Hepatocyte (in vitro differentiated cells): ENCODE data around the gene IRAG1.

Experiments used
- EZH2 ChIP-seq: fragments of 200-600 bp; sonication (generic); IDR thresholded peaks from 2 replicates; pipeline ENCODE4 v1.6.1; 2016; ENCODE audit warnings: antibody characterized with exemption, mild to moderate bottlenecking, borderline replicate concordance
- TF ChIP-seq, protein P1 (sequence below): fragments of 200-600 bp; sonication (generic); IDR thresholded peaks from 2 replicates; pipeline ENCODE4 v1.5.1; 2016; ENCODE audit warnings: antibody characterized with exemption, mild to moderate bottlenecking; ENCODE audit not compliant: poor library complexity

GRCh38 chr11:10655227-10655626 is 38.3 kb downstream of the IRAG1 start:
- TF ChIP-seq, protein P1, sequence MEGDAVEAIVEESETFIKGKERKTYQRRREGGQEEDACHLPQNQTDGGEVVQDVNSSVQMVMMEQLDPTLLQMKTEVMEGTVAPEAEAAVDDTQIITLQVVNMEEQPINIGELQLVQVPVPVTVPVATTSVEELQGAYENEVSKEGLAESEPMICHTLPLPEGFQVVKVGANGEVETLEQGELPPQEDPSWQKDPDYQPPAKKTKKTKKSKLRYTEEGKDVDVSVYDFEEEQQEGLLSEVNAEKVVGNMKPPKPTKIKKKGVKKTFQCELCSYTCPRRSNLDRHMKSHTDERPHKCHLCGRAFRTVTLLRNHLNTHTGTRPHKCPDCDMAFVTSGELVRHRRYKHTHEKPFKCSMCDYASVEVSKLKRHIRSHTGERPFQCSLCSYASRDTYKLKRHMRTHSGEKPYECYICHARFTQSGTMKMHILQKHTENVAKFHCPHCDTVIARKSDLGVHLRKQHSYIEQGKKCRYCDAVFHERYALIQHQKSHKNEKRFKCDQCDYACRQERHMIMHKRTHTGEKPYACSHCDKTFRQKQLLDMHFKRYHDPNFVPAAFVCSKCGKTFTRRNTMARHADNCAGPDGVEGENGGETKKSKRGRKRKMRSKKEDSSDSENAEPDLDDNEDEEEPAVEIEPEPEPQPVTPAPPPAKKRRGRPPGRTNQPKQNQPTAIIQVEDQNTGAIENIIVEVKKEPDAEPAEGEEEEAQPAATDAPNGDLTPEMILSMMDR = no peak
- no peak for TF ChIP-seq EZH2
